HG02623 (cell line): ENCODE data around the gene SEMA3B.
"Not testable (repeated sequence)": the region's sequence is repeated elsewhere in the genome, so short reads cannot be mapped to it uniquely, and the experiment has no call there.

Experiments used
- ATAC-seq: cut with Tn5 transposase; IDR thresholded peaks from one replicate; pipeline ENCODE4 v1.9.1; 2021; ENCODE audit warnings: moderate library complexity; ENCODE audit not compliant: unreplicated experiment

Gene SEMA3B

DNA sequence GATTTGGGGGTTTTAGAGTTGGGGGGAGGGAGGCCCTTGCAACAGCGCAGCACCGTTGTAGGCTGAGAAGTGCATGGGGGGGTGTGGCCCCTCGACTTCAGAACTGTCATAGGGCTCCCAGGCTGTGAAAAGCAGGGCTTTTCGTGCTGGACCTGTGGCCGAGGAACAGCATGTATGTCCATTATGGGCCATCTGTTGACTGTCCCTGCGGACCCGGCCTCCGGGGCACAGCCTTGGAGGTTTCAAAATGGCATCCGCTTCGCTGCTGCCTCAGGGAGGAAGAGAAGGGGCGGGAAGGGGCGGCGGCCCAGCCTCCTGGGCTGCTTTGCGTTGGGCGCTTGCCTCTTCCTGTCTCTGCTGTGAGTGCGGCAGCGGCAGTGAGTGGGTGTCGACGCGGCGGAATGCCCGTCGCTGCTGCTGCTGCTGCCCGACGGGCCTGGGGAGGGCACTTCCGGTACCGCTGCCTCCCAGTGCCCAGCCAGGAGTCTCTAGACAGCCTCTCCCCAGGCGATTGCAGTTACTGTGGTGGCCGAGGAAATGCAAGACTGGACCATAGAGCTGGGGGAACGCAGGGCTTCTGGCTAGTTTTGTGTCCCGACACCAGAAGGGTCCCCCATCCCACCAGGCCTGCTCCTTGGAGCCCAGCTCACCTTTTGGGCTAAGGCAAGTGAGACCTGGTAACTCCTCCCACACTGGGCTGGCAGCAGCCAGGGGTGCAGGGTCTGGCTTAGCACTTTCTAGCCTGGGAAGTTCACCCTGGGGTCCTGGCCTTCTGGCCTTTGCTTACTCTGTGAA, 31.0 kb upstream of the SEMA3B start:
- peak; percentile 26 for ATAC-seq

DNA sequence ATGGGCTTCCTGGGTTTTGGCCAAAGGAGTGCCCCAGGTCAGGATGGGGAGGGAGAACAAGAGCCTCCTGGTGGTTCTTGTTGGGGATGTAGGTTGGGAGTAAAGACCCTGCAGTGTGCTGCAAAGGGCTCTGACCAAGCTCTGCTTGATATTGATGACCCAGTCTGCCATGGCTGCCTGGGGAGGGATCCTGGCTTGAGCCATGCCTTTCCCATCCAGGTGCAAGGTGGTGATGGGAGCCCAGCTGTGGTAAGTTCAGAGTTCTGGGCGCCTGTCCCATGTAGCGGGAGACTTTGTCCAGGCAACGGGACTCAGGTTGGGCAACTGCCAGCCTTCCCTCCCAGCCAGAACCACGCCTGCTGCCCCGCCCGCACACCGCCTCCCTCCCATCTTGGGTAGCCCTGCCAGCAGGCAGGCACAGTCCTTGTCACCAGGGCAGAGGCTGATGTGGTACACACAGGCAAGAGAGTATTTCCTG, 30.4 kb upstream of the SEMA3B start:
- no peak for ATAC-seq

DNA sequence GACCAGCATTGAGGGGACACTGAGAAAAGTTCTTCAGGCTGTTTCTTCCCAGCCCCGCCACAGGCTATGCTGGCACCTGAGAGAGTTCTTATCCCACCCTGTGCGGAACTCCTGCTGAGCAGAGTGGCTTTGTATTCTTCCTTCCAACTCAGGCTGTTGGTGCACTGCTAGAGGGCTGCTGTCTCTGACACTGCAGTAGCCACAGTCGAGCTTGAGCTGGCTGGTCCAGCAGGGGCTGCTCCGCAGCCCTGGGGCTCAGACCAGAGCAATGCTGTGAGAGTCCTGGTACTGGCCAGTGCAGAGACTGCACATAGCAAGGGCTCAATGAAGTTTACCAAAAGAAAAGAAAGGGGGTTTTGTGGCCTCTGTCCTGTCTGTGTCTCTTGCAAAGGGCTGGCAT, 29.3 kb upstream of the SEMA3B start:
- ATAC-seq: no peak

DNA sequence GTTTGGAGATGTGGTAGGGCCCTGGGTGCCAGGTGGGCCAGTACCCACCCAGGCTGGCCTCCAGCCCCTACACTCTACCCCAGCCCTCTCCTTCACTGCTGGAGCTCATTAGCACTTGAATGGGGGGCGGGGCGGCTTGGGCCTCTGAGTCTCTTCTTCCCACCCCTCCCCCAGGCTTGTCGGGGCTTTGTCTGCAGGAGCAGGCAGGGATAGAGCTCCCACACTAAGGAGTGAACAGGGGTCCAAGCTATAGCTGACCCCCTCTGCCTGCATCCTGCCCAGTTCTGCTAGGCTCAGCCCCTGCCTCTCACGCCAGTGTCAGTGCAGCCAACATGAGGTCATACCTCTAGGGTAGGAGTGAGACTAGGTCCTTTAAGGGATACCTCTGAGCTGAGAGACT, 27.8 kb upstream of the SEMA3B start:
- ATAC-seq: no peak

DNA sequence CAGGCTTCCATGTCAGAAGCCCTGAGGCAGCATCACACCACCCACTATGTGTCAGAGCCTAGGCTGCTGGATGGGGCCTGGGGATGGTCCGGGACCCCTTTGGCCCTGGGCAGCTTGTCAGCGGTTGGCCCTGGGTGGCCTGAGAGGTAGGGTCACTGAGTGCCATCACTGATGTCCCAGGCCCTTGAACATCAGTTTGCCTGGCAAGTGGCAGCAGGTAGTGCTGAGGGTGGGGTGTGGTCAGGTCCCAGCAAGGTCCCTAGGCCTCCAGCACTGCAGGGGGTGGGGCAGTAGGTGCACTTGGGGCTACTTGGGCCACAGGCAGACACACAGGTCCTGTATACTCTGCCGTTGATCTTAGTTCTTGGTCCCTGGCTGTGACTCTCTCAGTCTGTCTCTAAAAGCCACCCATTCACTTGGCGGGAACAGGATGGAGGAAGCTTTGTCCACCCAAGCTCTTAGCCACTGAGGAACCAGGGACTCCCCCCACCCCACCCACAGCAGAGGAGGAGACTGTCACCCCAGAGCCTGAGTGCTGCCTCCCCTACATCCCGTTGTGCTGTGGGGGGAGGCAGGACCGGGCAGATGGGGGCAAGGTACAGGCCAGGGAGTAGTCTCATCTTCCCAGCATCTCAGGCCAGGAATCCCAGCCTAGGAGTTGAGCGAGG, 27.1 kb upstream of the SEMA3B start:
- ATAC-seq: no peak

DNA sequence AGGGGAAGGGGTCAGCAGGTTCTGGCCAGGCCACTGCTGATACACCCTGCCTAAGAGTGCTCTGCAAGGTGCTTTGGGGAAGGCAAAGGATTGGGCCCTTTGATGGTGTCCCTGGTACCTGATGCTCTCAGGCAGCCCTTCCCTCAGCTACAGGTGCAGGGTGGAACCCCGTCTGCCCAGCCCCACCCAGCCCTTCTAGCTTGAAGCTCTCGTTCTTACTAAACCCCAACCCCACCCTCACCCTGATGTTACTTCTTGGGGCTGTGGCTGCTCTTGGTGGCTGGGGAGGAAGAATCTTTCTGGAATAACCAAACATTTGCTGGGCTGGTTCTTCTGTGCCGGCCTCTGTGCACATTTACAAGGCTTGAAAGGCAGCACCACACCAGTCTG, 26.6 kb upstream of the SEMA3B start:
- ATAC-seq: no peak

DNA sequence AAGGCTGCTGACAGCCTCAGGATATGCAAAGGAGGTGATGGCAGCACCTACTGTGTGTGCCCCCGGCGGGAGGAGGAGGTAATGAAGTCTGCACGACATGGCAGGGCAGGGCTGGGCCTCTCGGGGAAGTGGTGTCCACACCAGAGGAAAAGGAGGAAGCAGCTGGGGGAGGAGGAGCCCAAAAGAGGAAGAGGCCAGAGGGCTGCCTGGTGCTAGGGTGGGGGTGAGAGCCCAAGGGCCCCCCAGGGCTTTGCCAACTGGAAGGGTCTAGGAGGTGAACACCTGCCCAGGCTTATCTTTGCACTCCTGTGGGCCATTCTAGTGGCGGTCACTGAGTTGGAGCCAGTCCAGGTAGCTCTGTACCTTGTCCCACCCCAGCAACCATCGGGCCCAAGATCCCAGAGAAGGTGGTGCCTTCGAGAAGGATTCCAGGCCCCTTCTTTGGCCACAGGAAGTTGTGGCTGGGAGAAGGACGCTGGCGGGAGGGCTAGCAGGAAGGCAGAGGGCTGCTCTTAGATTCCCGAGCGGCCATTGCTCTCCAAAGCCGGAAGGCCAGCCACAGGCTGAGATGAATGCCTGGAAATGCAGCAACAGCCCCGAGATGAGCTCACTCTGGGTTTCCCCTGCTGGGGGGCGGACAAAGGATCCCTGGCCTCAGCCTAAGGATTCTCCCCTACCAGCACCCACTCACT, 25.9 kb upstream of the SEMA3B start:
- no peak for ATAC-seq

DNA sequence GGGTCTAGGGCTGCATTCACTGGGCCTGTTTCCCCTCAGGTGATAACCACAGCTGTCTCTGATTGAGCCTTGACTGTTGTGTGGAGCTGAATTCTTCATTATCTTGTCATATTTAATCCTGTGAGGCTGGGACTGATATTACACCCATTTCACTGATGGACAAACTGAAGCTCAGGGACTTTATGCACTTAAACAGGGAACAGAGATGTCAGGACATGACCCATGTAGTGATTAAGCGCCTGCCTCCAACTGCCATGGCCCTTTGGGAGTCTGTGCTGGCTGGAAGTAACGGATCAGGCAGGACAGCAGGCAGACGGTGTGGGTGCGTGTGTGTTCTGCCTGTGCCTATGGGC, 25.4 kb upstream of the SEMA3B start:
- ATAC-seq: no peak

DNA sequence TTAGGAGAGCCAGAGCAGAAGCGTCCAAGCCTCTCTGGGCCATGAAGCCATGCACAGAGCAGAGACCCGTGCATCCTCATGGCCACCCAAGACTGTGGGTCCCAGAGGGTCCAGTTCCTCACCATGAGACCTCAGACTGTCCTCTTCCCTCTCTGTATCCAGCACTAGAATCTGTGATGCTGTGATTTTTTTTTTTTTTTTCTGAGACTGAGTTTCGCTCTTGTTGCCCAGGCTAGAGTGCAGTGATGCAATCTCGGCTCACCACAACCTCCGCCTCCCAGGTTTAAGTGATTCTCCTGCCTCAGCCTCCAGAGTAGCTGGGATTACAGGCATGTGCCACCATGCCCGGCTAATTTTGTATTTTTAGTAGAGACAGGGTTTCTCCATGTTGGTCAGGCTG, 24.1 kb upstream of the SEMA3B start:
- ATAC-seq: not testable (repeated sequence)

DNA sequence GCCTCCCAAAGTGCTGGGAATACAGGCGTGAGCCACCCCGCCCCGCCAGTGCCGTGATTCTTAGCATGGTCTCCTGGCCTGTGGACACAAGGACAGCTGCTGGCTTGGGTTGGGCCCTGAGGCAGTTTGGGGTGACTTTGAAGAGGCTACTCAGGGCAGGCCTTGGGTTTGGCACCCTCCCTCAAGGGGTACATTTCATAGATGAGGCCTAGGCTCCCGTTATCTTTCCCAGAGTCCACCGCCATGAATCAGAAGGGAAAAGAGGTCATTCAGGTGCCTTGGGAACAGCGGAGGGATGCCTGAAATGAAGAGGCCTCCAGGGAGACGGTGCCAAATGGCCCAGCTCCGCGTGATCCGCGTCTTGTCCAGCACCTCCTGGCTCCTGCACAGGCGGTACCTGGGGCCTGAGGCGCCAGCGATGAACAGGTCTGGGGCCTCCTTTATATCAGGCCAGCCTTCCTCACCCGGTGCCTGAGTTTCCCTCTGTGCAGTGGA, 23.6 kb upstream of the SEMA3B start:
- ATAC-seq: no peak

DNA sequence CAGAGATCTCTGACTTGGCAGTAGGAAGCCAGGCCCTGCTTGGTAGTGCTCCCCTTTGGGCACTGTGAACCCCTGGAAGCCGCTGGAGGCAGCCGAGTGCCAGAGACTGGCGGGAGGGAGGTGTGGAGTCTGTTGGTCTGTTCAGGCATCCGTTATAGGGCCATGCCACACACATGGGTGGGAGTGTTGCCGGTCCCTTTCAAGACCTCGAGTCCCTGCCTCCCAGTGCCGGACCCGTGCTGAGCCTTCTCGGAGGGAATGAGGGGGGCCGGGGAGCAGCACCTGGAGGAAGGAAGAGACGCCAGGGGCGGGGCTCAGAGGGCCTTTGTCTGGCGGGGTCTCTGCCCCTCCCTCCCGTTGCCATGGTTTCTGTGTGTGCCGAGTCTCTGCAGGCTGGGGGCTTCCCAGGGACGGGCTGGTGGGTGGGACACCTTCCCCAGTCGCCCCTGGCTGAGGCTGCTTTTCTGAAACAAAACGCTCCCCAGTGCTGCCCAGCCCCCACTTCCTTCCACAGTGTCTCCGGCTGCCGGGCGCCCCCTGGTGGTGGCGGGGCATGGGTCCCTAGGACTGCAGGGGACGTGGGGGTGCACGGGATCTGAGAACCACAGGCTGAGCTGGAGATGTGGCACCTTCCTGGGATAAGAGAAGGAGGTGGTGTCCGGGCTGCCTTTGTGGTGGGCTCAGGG, 23.0 kb upstream of the SEMA3B start:
- peak; percentile 54 for ATAC-seq

DNA sequence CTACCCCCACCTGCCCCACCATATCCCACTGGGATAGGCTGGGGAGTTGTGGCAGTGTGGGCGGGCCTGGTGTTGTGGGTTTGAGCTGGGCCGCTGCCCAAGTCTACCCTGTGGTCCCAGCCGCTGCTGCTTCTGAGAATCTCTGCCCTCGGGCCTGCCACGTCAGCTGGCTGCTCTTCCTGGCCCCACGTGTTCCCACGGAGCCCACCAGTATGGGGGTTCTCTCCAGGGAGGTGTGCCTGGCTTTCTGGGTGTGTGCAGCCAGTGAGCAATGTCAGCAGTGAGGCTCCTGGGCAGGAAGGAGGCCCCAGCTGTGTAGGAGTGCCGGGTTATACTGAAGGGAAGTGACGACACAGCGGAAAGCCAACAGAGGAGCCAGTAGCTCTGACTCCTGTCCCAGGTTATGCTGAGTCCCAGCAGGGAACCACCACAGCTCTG, 22.4 kb upstream of the SEMA3B start:
- peak; percentile 38 for ATAC-seq

DNA sequence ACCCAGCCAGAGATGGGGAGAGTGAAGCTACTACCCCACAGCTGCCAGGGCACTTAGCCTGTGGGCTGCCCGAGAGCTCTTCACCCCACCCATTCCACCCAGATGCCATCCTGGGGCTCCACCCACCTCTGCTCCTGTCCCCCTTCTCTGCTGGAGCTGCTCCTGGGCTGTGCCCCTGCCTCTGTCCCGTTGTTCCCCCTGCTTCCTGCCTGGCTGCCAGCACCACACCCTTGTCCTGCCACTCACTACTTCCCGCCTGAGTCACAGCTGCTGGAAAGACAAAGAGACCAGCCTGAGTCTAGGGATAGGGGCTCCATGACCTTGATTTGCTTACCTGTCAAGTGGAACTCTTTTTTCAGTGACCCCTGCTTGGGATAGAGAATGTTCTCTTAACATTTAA, 20.6 kb upstream of the SEMA3B start:
- ATAC-seq: no peak

DNA sequence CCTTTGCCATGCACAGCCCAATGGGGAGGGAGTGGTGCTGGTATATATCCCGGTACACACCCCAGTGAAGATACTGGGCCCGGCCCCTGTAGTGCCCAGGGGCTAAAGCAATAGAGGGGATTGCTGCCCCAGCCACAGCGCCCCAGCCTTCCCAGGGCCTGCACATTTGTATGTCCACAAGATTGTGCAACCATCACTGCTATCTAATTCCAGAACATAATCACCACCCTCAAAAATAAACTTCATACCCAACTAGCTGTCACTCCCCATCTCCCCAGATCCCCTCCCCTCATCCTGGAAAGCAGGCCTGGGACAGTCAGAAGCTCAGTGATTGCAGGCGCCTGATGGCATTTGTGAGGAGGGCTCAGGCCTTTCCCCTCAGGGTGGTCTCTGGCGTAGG, 19.5 kb upstream of the SEMA3B start:
- no peak for ATAC-seq

DNA sequence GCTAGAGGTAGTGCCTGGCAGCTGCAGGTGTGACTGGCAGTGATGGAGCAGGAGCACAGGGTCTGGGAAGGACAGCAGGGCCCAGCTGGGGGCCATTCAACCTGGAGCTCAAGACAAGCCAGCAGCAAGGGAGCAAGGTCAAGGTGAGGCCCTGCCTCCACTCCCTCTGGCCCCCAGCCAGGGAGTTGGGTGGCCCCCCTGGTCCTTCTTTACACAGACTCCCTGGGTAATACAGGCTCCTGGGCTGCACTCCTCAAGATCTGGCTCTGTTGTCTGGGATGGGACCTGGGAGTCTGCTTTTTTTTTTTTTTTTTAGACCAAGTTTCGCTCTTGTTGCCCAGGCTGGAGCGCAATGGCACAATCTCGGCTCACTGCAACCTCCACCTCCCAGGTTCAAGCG, 18.4 kb upstream of the SEMA3B start:
- no peak for ATAC-seq

DNA sequence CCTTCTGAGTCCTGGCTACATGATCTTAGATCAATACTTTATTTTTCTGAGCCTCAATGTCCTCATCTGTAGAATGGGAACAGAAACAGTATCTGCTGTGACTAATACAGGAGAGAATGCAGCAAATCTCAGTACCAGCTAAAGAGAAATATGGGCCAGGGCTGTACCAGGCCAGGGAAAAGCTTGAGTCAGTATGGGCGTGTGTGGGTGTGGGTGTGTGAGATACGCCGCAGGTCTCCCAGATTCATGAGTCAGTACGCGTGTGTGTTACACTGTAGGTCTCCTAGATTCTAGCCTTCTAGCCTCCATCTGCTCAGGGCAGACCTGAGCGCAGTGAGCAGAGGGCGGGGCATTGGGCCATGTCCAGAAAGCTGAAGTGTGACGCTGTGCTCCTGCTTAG, 17.7 kb upstream of the SEMA3B start:
- ATAC-seq: no peak

DNA sequence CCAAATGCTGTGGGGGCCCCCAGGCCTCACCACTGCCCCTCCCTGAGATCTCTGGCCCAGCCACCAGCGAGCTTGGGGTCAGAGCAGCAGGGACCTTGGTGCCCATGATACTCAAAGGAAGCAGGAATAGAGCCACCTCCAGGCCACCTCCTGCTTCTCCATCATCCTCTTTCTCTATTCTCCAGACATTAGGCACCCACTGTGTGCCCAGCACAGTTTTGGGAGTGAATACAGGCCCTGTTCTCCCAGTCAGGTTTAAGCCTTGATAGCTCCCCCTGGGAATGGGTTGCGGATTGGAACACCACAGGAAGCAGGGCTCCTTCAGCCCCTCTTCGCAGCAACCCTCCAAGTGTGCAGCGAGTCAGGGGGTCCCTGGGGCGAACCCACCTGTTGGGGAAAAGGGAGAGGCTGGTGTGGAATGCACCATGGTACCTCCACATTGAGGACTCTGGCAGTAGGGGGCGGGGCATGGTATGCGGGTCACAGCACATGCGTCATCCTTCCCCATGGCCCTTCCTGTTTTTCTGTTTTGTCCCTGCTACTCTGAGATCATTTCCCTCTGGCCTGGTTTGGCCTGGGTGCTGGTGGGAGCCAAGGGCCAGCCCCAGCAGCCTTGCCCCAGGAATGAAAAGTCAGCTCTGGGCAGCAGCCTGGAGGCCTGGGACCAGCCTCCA, 14.2 kb upstream of the SEMA3B start:
- no peak for ATAC-seq

DNA sequence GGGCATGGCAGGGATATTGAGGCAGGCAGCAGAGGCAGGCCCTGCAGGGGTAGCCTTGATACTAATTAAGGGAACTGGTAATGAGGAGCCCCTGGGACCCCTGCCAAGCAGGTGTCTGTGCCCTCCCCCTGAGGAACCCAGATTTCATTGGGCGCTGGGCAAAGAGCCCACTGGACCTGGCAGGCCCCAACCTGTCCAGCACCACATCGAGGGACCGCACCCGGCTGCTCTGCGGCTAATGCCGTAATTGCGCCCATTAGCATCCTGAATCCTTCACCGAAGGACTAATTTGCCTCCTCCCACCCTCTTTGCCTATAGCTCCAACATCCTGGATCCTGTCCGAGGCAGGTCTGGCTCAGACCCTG, 13.7 kb upstream of the SEMA3B start:
- no peak for ATAC-seq

DNA sequence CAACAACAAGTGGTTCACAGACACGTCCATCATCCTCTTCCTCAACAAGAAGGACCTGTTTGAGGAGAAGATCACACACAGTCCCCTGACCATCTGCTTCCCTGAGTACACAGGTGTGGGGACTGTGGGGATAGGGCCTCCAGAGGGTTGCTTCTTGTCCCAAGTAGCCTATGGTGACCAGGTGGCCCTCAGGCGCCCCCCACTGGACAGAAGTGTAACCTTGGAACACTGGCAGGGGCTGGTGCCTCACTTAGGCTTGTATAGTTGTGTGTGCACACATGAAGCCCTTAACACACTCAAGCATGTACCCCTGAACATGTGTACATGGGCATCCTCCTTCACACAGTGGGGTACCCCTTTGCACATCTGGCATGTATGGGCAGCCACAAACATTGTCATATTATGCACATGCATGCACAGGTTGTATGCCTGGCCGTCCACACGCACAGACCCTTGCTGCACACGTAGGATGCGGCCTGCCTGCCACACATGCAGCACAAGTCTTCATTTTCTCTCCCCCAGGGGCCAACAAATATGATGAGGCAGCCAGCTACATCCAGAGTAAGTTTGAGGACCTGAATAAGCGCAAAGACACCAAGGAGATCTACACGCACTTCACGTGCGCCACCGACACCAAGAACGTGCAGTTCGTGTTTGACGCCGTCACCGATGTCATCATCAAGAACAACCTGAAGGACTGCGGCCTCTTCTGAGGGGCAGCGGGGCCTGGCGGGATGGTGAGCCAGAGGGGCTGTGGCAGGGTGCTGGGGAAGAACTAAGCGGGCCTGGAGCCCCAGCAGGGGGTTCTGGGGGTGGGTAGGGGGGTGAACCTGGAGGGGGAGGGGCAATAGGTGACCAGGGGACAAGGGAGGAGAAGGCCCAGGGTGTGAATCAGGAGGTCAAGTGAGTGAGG, 11.7 kb upstream of the SEMA3B start:
- ATAC-seq: no peak
